Measurements from ENCODE around the gene LTA.

GRCh38 chr6:31577579-31577966 is 5.5 kb downstream of the LTA start:
- no peak for TF ChIP-seq CTCF (IDR thresholded peaks at IDR 0.05; ENCODE audit: poor library complexity, severe bottlenecking)
- TF ChIP-seq EZH2 (IDR thresholded peaks at IDR 0.05; ENCODE audit: borderline replicate concordance, insufficient read depth, low read length, poor library complexity, severe bottlenecking), result no peak
- no peak for TF ChIP-seq MXI1 (conservative IDR thresholded peaks at IDR 0.05; ENCODE audit: poor library complexity, severe bottlenecking)

Measured in neural cell (in vitro differentiated cells).